ENCODE measurements around the gene ATP10B.

GRCh38 chr5:160844177-160844576, 7.8 kb downstream of the ATP10B start:
- TF ChIP-seq CTCF (IDR thresholded peaks at IDR 0.05) (no peak), POLR2A (IDR thresholded peaks at IDR 0.05) (no peak)
